Neural crest cell (in vitro differentiated cells): ENCODE results near the gene PDZD7. TPM values are rescaled to one million over a fixed set of nuclear protein-coding genes. Genes with fewer than 3 reads are reported as not detected.

Source experiments
- DNase-seq: peaks from one replicate; pipeline ENCODE4 v3.0.0; 2021; ENCODE audit warnings: low read depth, mixed read lengths, low spot score
- H3K27ac Mint-ChIP-seq: one replicate; pipeline ENCODE4 v1.8.0; 2021; ENCODE audit warnings: mild to moderate bottlenecking, mixed read lengths; ENCODE audit not compliant: unreplicated experiment
- H3K27me3 Mint-ChIP-seq: 2 replicates; pipeline ENCODE4 v1.8.0; 2021; ENCODE audit warnings: low read depth, mild to moderate bottlenecking, mixed read lengths
- H3K36me3 Mint-ChIP-seq: 2 replicates; pipeline ENCODE4 v1.8.0; 2021; ENCODE audit warnings: low read depth, mild to moderate bottlenecking, mixed read lengths
- H3K4me1 Mint-ChIP-seq: 2 replicates; pipeline ENCODE4 v1.8.0; 2021; ENCODE audit warnings: mixed read lengths
- H3K4me3 Mint-ChIP-seq: one replicate; pipeline ENCODE4 v1.8.0; 2021; ENCODE audit warnings: mild to moderate bottlenecking, mixed read lengths
- H3K9me3 Mint-ChIP-seq: 2 replicates; pipeline ENCODE4 v1.8.0; 2021; ENCODE audit warnings: mixed read lengths
- total RNA-seq: library from RNA; stranded (reverse); gene quantifications from 2 replicates; pipeline ENCODE4 v1.2.1, GENCODE V29; 2021
- TF ChIP-seq, protein P1 (sequence below): fragments of 200-600 bp; sonication (generic); conservative IDR thresholded peaks from 2 replicates; pipeline ENCODE4 v1.5.0; 2021; ENCODE audit warnings: antibody characterized with exemption, mild to moderate bottlenecking

The PDZD7 gene
- total RNA-seq, 1 donor from 2014 or later = 0.68 TPM

GRCh38 chr10:101063548-101064414 lies 32.9 kb upstream of the PDZD7 start:
- DNase-seq = no peak
- TF ChIP-seq, protein P1, sequence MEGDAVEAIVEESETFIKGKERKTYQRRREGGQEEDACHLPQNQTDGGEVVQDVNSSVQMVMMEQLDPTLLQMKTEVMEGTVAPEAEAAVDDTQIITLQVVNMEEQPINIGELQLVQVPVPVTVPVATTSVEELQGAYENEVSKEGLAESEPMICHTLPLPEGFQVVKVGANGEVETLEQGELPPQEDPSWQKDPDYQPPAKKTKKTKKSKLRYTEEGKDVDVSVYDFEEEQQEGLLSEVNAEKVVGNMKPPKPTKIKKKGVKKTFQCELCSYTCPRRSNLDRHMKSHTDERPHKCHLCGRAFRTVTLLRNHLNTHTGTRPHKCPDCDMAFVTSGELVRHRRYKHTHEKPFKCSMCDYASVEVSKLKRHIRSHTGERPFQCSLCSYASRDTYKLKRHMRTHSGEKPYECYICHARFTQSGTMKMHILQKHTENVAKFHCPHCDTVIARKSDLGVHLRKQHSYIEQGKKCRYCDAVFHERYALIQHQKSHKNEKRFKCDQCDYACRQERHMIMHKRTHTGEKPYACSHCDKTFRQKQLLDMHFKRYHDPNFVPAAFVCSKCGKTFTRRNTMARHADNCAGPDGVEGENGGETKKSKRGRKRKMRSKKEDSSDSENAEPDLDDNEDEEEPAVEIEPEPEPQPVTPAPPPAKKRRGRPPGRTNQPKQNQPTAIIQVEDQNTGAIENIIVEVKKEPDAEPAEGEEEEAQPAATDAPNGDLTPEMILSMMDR = no peak
- peaks cover 43% of the 10 kb centered on the region for H3K4me1 Mint-ChIP-seq
- peak overlapping the region; percentile 85 for H3K4me3 Mint-ChIP-seq
- H3K9me3 Mint-ChIP-seq = no peaks in the 10 kb centered on the region
- no peaks in the 10 kb centered on the region for H3K36me3 Mint-ChIP-seq
- peaks cover 74% of the 10 kb centered on the region for H3K27me3 Mint-ChIP-seq
- H3K27ac Mint-ChIP-seq = no peak overlapping the region

- DNase-seq = no peak
- Mint-ChIP-seq H3K27ac (no peak overlapping the region), H3K36me3 (no peaks in the 10 kb centered on the region), H3K4me1 (peaks cover 43% of the 10 kb centered on the region), H3K9me3 (no peaks in the 10 kb centered on the region), H3K4me3 (peak overlapping the region; percentile 85), H3K27me3 (peaks cover 70% of the 10 kb centered on the region)
- TF ChIP-seq, protein P1 = no peak
These were observed 32.2 kb upstream of the PDZD7 start for GRCh38 chr10:101063050-101063525.

- Mint-ChIP-seq H3K4me3 (peak overlapping the region; percentile 96), H3K27ac (no peak overlapping the region), H3K27me3 (peaks cover 64% of the 10 kb centered on the region), H3K4me1 (peaks cover 39% of the 10 kb centered on the region), H3K9me3 (no peaks in the 10 kb centered on the region), H3K36me3 (no peaks in the 10 kb centered on the region)
- TF ChIP-seq, protein P1 = peak; percentile 61
- DNase-seq = peak; percentile 57
These were observed 31.5 kb upstream of the PDZD7 start for GRCh38 chr10:101062232-101063049.

- TF ChIP-seq, protein P1 = no peak
- H3K4me3 Mint-ChIP-seq = peak within 1 kb of the TSS; percentile 96
- peaks cover 57% of the 10 kb centered on the region for H3K27me3 Mint-ChIP-seq
- no peak for DNase-seq
- H3K36me3 Mint-ChIP-seq = no peaks in the 10 kb centered on the region
- H3K27ac Mint-ChIP-seq = peak within 1 kb of the TSS; percentile 99
- peaks cover 39% of the 10 kb centered on the region for H3K4me1 Mint-ChIP-seq
- no peaks in the 10 kb centered on the region for H3K9me3 Mint-ChIP-seq
These were observed 30.8 kb upstream of the PDZD7 start, which contains the start of gene KAZALD1 for GRCh38 chr10:101061624-101062231. TSS of gene KAZALD1 (plus strand) at chr10:101061989. CDS start at chr10:101062593, 604 bp downstream.
